Uterus (tissue), 2 donors: ENCODE measurements around the gene GMDS.

Source experiments
- POLR2A ChIP-seq, 2 donors: fragments of 450-650 bp; IDR thresholded peaks; one replicate each; pipeline ENCODE4 v1.6.1; 2016; ENCODE audit warnings: antibody characterized with exemption in 2 of 2, mild to moderate bottlenecking in 1 of 2, moderate library complexity in 1 of 2
- TF ChIP-seq, protein P1 (sequence below), 4 experiments: fragments of 200-600 bp in 2 of 4; fragments of 450-650 bp in 2 of 4; sonication (generic) in 2 of 4; IDR thresholded peaks; one replicate each; pipeline ENCODE4 v1.5.1; 2016 to 2019; ENCODE audit warnings: antibody characterized with exemption in 4 of 4, mild to moderate bottlenecking in 2 of 4, moderate library complexity in 1 of 4

DNA sequence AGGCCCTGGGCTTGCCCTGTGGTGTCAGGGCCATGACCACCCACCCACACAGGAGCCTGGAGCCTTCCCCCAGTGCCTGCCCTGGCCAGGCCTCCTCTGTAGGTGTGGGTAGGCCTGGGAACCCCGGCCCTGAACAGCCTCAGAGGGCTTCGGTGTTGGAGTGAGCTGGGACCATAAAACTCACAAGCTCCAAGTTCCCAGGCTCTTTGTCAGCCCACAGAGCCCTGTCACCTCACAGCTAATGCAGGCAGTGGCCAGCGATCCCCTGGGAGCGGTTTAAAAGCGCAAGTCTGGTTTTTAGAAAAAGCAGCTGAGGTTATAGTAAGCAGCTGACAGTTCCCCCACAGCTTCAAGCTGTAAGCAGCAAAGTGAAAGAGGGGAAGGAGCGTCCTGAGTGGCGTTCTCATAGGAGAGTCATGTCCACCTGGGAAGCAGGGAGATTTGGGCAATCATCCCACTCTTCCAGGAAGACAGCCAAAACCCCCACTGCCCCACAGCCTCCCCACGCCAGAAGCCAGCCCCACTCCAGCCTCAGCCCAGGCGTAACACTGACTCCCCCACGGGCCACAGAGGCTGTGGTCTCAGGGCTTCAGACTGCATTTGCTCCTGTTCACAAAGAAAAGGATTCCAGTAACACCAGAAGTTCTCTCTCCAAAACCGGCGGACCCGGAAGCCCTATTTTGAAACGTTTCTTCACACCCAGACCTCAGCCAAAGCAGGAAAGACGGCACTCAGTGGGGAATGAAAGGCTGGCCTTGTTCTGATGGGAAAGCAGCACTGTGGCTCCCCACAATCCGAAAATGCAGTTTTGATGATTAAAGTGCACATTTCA is 670.0 kb downstream of the GMDS start:
- TF ChIP-seq, protein P1, sequence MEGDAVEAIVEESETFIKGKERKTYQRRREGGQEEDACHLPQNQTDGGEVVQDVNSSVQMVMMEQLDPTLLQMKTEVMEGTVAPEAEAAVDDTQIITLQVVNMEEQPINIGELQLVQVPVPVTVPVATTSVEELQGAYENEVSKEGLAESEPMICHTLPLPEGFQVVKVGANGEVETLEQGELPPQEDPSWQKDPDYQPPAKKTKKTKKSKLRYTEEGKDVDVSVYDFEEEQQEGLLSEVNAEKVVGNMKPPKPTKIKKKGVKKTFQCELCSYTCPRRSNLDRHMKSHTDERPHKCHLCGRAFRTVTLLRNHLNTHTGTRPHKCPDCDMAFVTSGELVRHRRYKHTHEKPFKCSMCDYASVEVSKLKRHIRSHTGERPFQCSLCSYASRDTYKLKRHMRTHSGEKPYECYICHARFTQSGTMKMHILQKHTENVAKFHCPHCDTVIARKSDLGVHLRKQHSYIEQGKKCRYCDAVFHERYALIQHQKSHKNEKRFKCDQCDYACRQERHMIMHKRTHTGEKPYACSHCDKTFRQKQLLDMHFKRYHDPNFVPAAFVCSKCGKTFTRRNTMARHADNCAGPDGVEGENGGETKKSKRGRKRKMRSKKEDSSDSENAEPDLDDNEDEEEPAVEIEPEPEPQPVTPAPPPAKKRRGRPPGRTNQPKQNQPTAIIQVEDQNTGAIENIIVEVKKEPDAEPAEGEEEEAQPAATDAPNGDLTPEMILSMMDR (IDR thresholded peaks at IDR 0.05): no peak
- no peak for TF ChIP-seq POLR2A (IDR thresholded peaks at IDR 0.05)
